ENCODE results near the gene CNST.
"Not testable (repeated sequence)": the region's sequence is repeated elsewhere in the genome, so short reads cannot be mapped to it uniquely, and the experiment has no call there.

The CNST gene

DNA sequence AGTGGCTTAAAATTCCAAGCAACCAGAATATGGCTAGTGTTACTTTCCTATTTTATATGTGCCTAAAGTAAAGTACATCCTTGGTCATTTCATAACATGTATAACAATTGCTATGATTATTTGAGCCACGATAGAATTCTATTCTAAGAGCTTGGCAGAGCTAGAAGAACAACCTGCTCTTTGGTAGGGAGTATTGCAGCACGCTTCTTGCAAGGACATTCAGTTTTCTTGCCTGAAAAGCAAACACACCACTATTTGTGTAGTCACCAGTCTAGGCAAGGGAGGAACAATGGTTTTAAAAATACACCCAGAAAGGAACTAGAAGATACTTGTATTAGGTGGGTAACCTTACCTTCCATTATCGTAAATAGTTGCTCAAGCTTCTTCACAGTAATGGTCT, 51.5 kb downstream of the CNST start:
- DNase-seq (ENCODE audit: low read depth in 1 of 2, low spot score in 1 of 2): no peak

DNA sequence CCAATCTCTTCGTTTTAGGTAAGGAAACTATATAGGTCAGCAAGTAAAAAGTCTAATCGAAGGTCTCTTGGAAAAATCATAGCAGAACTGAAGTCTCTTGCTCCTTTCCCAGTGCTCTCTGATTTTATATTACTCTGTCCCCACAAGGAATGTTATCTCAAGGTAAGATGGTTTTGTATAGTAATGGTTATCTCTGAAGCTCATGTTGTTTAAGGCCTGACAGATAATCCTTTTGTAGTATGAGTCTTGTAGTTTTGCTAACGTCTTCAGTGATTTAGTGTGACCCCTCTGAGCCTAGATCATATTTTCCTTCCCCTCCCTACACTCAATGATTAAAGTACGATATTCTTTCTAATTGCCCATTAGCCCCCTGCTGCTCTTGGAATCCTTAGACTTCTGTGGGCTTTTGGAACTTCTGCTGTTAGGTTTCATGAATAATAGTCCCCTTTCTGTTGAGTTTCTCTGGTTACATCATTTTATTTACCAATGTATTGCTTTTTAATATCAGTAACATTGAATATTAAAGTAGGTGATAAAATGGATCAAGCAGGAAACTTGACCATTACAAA, 52.1 kb downstream of the CNST start:
- DNase-seq (ENCODE audit: low read depth in 1 of 2, low spot score in 1 of 2): no peak

DNA sequence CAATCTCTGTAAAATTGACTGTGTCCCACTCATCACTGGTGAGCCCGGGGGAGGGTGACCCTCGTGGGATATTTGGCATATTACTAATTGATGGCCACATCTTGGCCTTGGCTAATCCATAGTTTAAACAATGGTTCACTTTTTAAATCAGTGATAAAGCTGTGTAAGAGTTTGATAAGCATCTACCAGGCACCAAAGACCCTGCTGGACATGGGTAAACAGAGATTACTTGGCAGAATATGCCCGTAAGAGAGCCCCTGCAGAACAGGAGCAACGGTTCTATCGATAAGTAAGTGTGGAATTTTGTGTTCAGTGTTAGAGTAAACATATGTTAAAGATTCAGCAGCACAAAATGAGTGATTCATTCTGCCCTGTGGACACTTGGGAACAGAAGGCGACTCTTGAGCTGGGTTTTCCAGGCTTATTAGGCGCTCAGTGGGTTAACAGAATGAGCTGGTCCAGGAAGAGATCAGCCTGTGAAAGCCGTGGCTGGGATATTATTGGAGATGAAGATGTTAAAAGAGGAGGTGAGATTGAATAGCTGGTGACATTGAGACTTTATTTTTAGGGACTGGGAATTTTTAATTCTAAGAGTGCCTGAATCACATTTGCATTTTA, 55.9 kb downstream of the CNST start:
- no peak for DNase-seq (ENCODE audit: low read depth in 1 of 2, low spot score in 1 of 2)

DNA sequence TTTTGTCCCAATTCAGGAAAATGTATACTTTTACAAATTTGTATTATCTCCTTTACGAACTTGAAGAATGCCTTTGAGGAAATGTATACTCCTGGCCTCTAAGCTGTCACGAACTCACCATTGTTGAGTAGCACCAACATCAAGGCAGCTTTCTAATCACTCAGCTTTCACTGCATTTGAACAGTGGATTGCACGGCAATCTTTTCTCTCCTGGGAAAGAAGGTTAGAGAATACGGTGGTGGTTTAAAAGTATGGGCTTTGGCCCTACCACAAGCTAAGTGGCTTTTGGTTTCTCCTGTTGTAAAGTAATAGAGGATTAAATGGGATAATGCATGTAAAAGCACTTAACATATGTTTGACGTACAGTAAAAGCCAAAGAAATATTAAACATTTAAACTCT, 57.8 kb downstream of the CNST start:
- DNase-seq (ENCODE audit: low read depth in 1 of 2, low spot score in 1 of 2): no peak

DNA sequence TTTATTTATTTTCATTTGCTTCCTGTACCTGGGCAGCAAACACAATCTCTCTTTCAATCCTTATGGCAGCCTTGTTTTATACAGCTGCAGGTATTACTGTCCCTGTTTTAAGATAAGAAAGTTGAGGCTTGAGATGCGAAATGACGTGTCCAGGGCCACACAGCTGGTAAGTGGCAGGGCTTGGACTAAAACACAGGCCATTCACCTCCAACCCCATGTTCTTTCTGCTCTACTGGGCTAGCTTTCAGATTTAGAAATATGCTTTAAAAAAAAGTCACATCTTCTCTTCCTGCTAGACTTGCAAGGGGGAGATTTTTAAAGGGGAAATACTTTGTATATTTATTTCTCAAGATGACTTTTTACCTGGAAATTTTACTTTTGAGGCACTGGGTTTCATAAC, 62.8 kb downstream of the CNST start:
- no peak for DNase-seq (ENCODE audit: low read depth in 1 of 2, low spot score in 1 of 2)

DNA sequence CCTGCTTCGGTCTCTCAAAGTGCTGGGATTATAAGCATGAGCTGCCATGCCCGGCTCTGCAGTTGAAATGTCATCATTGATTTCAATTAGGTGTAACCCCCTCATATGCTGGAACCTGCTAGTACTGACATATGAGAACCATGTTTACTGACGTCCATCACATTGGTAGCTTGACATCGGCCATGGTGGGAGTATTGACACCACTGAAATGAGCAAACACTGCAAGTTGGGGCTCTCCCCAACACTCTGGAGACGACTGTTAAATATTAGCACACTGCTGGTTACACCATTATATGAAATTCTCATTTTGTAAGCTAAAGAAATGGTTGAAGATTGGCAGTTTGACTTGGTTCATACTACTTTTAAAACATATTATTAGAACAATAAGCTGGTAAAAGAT, 63.7 kb downstream of the CNST start:
- DNase-seq (ENCODE audit: low read depth in 1 of 2, low spot score in 1 of 2): no peak

DNA sequence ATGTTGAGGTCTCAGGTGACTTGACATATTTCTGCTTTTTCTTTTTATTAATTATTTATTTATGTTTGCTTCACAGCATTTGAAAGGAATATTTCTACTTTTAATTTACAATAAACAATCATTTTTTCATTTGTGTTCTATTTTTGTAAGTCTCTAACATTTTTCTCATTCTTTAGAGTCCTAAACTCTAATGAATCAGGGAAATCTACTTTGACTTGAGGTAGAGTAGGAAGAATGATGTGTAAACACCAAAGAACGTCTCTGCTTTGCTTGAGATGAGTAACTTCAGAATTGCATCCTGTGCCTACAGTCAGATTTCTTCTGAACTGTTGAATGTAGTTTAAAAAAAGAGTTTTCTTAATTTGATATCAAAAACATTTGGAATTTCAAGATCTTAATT, 65.2 kb downstream of the CNST start:
- DNase-seq (ENCODE audit: low read depth in 1 of 2, low spot score in 1 of 2): no peak

DNA sequence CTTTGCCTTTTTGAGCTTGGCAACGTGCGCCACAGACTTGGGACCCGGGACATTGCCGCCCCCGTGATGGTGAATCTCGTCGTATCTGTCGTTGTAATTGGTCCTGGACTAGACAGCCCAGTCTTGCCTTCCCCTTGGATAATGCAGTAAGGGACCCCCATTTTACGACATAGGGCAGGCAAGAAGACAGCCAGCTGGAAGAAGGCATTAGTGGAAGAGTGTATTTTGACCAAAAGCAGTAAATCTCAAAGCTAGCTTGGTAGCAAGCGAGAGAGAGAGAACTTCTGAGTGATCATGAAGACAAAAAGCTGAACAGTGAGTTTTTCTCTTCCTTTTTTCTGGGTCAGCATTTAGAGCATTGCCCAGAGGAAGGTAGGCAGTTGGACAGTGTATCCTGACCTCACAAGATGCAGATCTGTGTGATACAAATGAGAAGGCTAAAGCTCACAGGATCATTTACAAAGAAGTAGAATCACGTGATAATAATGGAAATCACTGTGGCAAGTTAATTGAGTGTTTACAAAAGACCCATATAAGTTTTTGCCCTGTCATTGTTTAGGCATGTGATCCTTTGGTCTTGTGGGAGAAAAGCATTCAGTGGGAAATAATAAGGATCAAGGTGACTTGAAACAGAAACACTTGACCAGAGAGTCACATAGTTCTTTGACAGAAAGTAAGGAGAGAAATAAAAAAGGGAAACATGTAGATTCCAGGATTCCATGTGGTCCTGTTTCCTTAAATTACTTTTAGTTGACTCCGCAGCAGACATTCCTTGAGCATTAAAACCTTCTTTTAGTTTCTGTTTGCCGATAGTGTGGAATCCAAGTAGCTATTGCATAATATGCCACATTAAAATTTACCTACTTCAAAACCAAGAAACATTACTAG, 66.3 kb downstream of the CNST start:
- DNase-seq (ENCODE audit: low read depth in 1 of 2, low spot score in 1 of 2): no peak

DNA sequence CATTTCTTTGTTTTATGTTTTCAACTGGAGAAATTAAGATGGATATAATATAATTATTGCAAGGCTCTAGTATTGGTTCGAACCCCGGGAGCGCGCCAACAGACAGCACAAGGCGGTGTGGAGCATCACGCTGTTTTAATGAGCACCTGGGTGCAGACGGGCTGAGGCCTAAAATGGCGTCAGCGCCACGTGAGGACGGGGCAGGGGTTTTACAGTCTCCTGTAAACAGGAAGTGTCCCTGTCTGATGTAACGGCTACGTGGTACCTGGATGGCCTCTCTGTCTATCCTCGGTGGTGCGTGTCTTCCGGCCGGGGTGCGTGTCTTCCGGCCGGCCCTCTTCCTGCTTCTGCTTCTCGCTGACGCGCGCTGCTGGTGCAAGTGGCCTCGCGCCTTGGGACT, 68.4 kb downstream of the CNST start:
- not testable (repeated sequence) for DNase-seq (ENCODE audit: low read depth in 1 of 2, low spot score in 1 of 2)

DNA sequence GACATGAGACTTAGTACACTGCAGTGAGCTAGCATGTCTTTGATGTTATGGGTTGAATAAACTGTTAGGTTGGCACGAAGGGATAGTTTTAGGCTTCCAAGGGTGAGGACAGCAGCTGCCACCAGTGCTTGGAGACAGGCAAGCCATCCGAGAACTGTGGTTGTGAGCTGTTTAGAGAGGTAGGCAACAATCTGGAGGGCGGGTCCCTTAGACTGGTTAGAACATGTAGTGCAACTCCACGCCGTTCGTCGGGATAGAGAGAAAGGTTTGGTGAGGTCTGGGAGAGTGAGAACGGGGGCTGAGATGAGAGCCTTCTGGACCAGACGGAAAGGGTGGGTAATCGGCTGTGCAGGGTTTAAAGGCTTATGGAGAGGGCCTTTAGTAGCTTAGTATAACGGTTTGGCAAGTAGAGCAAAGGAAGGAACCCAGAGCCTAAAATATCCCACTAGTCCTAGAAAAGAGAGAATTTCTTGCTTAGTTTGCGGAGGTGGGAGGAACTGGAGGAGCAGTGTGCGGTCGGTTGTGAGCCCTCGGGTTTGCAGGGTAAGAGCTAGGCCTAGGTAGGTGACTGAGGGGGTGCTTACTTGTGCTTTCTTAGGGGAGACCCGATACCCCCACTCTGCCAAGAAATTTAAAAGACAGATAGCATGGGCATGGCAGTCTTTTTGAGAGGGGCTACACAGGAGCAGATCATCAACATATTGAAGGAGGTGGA, 72.8 kb downstream of the CNST start:
- DNase-seq (ENCODE audit: low read depth in 1 of 2, low spot score in 1 of 2): no peak

DNA sequence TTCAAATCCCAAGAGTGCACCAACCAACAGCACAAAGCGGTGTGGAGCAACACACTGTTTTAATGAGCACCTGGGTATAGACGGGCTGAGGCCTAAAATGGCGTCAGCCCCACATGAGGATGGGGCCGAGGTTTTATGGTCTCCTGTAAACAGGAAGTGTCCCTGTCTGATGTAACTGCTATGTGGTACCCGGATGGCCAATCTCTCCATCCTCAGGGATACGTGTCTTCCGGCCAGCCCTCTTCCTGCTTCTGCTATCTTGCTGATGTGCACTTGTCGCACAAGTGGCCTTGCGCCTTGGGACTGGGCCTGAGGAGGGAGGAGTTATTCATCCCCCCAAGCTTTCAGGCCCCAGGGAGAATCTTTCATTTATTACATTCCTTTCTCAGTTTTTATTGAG, 73.5 kb downstream of the CNST start:
- no peak for DNase-seq (ENCODE audit: low read depth in 1 of 2, low spot score in 1 of 2)

DNA sequence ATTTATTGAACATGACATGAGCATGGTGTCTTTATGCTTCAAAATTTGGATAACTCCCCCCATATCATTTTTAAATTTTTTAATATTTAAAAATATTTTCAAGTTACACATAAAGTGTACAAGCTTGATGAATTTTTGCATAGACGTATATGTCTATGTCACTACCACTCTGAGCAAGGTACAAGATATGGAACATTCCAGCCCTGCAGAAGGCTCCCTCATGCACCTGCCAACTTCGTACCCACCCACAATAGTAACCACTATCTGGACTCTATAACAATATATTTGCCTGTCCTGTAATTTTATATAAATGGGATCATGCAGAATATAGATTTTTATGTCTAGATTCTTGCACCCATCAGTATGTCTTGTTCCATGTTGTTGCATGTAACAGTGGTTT, 74.5 kb downstream of the CNST start:
- DNase-seq (ENCODE audit: low read depth in 1 of 2, low spot score in 1 of 2): no peak

DNA sequence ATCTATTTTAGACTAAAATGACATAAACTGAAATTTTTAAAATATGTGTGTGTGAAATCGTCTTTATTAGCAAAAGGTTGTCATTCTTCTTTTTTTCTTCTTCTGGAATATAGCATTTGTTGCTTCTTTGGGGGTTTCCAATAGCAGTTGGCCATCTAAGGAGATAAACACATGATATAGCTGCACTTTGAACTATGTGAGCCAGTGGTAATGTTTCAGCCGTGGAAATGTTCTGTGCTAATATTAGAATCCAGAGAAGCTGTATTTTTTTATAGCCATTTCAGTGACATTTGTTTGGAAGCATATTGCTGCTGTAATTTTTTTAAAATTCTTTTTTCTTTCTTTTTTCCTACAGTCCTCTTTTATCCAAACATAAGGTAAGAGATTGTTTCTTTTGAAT, 75.1 kb downstream of the CNST start:
- no peak for DNase-seq (ENCODE audit: low read depth in 1 of 2, low spot score in 1 of 2)

DNA sequence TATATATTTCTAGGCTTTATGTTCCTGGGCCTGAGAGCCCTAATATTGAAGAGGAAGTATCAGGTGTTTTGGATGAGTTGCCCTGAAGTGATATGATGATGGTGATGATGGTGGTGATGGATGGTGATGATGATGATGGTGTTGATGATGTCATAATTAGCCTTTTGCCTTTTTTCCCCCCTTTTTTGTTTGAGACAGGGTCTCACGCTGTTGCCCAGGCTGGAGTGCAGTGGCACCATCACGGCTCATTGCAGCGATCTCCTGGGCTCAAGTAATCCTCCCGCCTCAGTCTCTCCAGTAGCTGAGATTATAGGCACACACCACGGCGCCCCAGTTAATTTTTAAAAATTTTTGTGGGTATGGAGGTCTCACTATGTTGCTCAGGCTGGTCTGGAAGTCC, 76.5 kb downstream of the CNST start:
- no peak for DNase-seq (ENCODE audit: low read depth in 1 of 2, low spot score in 1 of 2)

DNA sequence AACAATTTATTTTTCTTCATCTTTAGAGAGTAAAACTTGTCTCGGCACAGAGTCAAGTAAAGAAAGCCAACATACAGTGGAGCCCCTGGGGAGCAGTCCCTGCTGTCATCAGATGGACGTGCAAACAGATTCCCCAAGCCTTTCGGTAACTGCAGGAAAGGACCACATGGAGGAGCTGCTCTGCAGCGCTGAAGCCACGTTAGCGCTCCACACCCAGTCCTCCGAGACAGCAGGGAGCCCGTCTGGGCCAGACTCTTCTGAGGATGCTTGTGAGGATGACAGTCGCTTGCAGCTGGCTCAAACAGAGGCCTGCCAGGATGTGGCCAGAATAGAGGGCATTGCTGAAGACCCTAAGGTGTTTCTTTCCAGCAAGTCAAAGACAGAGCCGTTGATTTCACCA, 80.9 kb downstream of the CNST start:
- no peak for DNase-seq (ENCODE audit: low read depth in 1 of 2, low spot score in 1 of 2)

DNA sequence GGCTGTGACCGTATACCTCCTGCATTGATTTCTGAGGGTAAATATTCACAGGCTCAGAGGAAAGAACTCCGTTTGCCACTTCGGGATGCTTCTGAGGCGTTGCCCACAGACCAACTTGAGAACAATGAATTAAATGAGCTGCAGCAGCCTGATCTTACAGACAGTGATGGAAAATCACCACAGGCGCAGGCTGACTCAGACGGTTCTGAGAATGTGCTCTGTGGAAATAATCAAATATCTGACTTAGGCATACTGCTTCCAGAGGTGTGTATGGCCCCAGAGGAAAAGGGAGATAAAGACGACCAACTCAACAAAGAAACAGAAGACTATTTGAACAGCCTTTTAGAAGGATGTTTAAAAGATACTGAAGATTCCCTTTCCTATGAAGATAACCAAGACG, 81.3 kb downstream of the CNST start:
- DNase-seq (ENCODE audit: low read depth in 1 of 2, low spot score in 1 of 2): no peak

DNA sequence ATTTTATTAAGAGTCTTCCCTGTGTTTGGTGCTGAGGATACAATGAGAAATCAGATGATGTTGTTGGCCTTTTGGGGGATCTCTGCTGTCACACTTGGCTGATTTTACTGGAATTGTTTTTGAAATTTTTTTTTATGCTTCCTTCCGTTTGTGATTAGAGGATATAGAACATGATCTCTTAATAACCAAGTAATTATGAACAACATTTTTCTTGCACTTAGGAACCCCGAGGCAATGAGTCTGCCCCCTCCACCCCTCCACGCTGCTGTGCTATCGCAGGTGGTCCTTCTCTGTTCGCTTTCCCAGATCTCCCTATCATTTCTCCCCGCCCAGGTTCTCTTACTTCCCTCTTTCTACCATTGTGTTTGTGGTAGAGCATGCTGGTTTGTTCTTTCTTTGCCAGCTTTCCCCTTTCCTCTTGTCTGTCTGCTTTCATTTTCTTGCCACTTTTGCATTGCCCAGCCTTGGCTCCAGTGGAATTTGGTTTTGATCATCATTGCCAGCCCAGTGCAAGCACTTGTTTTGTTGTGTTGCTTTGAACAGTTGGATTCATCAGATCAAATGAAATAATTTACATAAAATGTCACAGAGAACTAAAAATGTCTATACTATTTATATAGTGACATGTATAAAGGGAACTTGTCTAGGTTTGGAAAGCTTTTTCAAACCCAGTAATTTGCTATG, 84.9 kb downstream of the CNST start:
- DNase-seq (ENCODE audit: low read depth in 1 of 2, low spot score in 1 of 2): no peak

DNA sequence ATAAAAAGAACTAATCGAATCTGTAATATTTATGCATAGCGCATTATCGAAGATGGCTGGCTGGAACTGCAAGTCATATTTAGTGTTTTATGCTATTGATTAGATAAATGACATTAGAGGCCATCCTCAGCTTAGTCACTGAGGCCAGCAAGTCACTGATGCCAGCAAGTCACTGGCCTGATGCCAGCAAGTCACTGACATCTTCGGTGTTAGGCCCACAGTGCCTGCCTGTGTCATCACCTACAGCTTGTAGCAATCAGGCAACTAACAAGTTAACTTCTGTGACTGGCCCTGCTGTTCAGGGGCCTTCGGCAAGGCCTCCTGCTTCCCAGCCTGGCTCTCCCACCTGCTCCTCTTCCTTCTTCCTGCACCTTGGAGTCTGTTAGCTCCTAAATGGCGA, 92.3 kb downstream of the CNST start:
- DNase-seq (ENCODE audit: low read depth in 1 of 2, low spot score in 1 of 2): no peak

DNA sequence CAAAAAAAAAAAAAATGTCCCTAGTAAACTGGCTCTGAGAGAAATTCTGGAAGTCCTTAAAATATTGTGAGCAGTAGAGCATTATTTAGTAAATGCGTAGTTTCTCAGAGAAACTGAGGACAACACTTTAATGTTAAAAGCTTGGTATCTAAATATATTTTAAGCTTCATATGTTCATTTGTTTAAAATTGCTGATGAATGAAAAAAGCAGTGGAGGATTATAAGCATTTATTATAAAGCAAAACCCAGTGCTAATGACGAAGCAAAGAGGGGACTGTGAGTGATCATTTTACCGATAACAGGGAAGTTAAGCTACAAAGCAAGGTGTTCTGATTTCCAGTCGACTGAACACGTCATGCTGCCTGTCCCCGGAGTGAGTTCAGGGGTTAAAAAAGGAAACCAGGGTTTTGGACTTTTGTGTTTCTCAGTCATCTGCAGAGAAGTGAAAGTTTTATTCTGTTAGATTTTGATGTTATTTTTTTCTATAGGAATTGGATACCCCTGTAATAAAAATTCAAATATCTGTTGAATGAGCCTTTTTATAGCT, 93.4 kb downstream of the CNST start:
- no peak for DNase-seq (ENCODE audit: low read depth in 1 of 2, low spot score in 1 of 2)

DNA sequence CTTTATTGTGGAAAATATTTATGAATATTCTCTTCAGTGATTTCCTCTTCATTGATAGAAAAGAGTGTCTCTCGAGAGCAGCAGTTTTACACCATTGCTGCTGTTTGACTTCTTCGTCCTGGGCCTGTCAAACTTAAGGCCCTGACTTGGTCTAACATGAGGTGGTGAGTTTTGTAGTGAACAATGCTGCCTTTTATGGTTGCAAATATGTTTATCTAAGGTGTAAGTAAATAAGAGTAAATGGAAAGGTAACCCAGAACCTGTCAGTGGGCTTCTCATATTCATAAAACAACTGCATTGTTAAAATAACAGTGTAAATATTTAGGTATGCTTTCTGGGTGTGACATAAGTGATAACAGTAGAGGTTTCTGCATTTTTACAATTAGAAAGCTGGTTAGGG, 95.2 kb downstream of the CNST start:
- DNase-seq (ENCODE audit: low read depth in 1 of 2, low spot score in 1 of 2): no peak

DNA sequence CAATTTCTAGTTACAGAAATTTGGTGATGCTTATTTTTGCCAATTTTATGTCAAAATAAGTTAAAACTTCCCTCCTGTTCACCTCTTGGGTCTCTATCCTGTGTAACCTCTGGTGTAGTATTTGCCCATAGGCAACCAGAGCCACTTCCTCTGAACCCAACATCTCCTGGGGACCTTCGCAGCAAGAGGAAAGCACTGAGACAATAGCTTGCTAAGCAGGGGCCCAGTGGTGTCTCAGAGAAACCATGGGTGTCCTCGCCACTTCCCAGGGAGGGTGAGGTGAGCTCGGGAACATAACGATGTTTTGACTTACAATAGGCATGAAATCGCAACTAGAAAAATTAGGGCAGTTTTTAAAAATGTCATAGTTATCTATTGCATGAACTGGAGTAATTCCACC, 101.5 kb downstream of the CNST start:
- DNase-seq (ENCODE audit: low read depth in 1 of 2, low spot score in 1 of 2): no peak
